NCI-H2171 (cell line): ENCODE data around the gene TFE3.

Experiments used
- DNase-seq: peaks from one replicate; lab custom pipeline; 2025; lab: John Stamatoyannopoulos, UW

The TFE3 gene, protein sequence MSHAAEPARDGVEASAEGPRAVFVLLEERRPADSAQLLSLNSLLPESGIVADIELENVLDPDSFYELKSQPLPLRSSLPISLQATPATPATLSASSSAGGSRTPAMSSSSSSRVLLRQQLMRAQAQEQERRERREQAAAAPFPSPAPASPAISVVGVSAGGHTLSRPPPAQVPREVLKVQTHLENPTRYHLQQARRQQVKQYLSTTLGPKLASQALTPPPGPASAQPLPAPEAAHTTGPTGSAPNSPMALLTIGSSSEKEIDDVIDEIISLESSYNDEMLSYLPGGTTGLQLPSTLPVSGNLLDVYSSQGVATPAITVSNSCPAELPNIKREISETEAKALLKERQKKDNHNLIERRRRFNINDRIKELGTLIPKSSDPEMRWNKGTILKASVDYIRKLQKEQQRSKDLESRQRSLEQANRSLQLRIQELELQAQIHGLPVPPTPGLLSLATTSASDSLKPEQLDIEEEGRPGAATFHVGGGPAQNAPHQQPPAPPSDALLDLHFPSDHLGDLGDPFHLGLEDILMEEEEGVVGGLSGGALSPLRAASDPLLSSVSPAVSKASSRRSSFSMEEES

DNA sequence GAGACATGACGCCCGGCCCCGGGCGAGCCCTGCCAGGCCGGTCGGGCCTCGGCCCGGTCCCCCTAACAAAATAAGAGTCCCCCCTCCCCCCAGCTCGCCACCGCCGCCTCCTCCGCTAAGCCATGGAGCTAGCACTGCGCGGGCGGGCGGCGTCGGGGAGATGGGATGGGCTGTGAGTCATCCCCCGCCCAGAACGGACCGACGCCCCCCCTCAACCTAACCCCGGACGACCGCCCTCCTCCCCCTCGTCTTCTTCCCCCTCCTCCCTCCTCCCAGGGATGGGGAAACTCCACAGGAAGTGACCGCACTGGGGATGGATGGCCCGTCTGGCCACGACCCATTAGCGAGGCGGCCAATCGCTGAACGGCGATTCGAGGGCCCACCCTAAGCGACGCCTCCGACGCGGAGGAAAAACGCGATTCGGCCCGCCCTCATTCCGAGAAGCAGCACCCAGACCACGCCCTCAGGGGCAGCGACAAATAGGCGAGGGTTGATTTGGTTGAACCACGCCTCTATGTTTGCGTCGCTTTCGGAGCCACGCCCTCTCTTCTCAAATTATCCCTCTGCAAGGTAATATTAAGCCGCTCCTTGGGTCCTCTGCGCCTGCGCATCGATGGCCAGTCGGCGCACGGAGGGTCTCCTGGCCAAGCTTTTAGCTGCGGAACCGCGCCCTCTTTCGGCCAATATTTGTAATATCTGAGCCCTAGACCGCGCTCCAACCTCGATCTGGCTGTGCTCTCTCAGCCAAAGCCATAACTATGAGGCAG, at the start of gene TFE3:
TSS of gene TFE3 (minus strand) at position 138 of the 767 bp plus-strand sequence. CDS start at position 7, 131 bp downstream.
- peak; percentile 93 for DNase-seq

DNA sequence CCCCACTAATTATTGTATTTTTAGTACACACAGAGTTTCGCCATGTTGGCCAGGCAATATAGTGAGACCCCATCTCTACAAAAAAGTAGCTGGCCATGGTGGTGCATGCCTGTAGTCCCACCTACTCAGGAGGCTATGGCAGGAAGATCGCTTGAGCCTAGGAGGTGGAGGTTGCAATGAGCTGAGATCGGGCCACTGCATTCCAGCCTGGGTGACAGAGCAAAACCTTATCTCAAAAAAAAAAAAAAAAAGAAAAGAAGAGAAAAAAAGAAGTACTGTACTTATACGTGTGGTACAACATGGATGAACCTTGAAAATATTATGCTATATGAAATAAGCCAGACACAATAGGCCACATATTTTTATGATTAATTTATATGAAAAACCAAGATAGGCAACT, 46.4 kb upstream of the TFE3 start:
- DNase-seq = no peak

DNA sequence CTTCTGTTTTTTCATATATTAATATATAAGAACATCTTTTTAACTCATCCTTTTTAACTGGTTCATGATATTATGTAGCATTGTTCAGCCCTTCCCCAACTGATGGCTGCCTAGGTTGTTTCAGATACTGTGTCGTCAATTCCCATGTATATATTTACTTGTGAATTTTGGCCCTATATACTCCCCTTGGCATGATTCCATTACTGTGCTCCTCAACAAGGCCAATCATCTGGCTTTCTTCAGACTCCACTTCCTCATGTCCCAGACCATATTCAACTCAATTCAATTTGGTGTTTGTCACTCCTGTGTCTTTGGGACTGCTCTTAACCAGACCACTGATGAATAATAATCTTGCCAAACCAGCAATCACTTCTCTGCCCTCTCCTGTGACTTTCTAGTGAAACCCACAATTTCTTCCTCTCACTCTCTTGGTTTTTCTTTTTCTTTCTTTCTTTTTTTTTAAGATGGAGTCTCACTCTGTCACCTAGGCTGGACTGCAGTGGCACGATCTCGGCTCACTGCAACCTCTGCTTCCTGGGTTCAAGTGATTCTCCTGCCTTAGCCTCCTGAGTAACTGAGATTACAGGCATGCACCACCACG, 39.2 kb upstream of the TFE3 start:
- no peak for DNase-seq

- DNase-seq = peak; percentile 27
These were observed 36.6 kb upstream of the TFE3 start, which contains the start of gene WDR45 for GRCh38 chrX:49079489-49080428. WDR45 (minus strand) TSS chrX:49079887; CDS start chrX:49078095, 1,792 bp downstream.

- DNase-seq = no peak
These were observed 34.8 kb upstream of the TFE3 start for GRCh38 chrX:49077941-49078340.

DNA sequence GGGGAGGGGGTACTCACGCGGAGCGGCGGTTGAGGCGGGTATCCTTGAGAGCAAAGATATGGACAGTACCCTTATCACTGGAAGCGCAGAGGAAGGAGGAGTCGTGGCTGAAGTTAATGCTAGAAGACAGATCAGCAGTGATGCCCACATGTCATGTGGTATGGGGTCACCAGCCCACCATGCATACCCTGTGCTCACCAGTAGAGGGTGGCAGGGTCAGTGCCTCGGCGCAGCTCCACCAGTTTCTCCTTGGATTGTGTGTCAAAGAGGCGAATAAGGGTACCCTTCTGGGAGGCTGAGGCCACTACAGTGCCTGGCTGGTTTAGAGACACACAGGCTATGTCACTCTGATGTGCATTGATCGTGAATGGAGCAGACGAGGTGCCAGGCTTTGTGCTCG, 32.2 kb upstream of the TFE3 start:
- DNase-seq = no peak

- DNase-seq = peak; percentile 78
These were observed 30.7 kb upstream of the TFE3 start, which contains the start of gene PRAF2 for GRCh38 chrX:49073601-49074575. PRAF2 (minus strand) TSS chrX:49074002; CDS start chrX:49073987, 15 bp downstream.

- no peak for DNase-seq
These were observed 29.5 kb upstream of the TFE3 start for GRCh38 chrX:49072712-49073095.

DNA sequence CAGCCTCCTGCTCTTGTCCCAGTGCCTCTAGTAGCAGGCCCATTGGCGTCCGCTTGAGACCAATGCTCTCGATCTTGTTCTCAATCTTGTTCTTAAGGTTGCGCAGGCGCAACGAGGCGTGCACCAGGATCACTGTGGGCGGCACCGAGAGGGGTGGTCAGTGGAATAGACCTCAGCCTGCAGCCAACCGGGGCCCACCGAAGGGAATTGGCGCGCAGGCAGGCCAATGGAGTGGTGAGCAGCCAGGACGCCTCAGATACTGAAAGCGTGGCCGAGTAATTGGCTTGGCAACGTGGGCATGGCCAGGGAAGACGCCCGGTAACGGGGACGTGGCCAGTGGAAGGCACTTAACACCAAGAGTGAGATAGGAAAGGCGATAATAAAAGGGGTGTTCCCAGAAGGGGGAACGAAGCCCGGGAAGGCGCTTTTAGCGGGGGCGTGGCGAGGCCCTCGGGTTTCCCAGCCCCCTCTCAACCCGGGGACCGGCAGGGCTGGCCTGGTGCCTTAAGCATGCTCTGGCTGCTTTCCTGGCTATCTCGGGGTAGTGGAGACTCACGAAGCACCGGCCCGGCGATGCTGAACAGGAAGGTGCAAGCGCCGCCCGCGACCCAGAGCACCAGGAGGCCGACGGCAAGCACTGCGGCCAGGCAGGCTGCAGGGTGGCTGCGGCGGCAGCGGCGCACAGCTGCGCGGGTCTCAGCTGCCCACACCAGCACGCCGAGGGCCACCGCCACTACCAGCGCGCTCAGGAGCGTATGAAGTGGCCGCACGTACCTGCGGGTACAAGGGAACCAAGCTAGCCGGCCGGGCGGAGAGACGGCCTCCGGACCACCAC, 28.9 kb upstream of the TFE3 start:
- DNase-seq = no peak

GRCh38 chrX:49070988-49071387, 27.8 kb upstream of the TFE3 start:
- DNase-seq = no peak

DNA sequence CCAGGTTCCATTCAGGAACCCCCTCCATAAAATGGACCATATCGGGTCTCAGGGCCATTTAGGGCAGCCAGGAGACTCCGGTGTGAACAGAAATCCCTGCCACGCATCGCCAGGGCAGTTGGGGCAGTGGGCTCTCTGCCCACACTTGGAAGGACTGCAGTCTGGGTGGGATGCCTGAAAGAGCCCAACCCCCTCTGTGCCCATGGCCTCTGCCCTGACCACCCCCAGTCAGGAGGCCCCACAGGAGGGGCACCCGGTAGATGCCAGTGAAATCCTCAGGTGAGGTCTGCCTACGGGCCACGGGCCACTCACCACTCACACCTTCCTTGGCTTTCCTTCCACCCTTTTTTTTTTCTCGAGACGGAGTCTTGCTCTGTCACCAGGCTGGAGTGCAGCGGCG, 25.9 kb upstream of the TFE3 start:
- DNase-seq = no peak

DNA sequence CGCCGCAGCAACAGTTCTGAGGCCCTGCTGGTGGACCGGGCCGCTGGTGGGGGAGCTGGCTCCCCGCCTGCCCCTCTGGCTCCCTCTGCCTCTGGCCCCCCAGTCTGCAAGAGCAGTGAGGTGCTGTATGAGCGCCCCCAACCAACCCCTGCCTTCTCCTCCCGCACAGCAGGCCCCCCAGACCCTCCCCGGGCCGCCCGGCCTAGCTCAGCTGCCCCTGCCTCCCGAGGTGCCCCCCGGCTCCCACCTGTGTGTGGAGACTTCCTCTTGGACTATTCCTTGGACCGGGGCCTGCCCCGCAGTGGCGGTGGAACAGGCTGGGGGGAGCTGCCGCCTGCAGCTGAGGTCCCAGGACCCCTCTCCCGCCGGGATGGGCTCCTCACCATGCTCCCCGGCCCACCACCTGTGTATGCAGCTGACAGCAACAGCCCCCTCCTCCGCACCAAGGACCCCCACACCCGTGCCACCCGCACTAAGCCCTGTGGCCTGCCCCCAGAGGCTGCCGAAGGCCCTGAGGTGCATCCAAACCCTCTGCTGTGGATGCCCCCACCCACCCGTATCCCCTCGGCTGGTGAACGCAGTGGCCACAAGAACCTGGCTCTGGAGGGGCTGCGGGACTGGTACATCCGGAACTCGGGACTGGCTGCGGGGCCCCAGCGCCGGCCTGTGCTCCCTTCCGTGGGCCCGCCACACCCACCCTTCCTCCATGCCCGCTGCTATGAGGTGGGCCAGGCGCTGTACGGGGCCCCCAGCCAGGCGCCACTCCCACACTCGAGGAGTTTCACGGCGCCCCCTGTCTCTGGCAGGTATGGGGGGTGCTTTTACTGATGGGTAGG, 24.3 kb upstream of the TFE3 start:
- no peak for DNase-seq

- no peak for DNase-seq
These were observed 23.5 kb upstream of the TFE3 start for GRCh38 chrX:49066690-49067089.

- DNase-seq = no peak
These were observed 23.1 kb upstream of the TFE3 start for GRCh38 chrX:49066278-49066677.

DNA sequence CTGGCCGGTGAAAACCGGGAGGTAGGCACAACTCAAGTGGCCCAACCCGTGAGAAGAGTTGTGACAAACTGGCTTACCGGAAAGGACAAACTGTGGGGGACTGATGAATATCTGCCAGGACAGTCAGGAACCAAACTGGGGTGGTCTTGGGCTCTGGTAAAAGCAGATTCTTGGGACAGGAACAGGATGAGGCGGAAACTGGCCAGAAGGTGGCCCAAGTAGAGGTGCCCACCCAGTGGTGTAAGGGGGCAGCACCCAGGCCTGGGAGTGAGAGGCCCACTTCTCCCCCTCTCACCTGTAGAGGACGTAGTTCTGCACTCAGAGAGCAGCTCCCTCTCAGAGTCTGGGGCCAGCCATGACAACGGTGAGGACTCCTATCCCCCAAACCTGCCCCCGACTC, 21.6 kb upstream of the TFE3 start:
- no peak for DNase-seq

DNA sequence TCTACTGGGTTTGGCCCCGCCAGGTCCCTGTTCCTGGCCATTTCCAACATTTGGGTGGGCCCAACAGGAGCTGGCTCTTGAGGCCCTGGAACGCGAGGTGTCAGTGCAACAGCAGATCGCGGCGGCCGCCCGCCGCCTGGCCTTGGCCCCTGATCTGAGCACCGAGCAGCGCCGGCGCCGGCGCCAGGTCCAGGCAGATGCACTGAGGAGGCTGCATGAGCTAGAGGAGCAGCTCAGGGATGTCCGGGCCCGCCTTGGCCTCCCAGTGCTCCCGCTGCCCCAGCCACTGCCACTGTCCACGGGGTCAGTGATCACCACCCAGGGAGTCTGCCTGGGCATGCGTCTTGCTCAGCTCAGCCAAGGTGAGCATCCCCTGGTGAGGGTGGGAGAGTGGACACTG, 21.1 kb upstream of the TFE3 start:
- DNase-seq = no peak

DNA sequence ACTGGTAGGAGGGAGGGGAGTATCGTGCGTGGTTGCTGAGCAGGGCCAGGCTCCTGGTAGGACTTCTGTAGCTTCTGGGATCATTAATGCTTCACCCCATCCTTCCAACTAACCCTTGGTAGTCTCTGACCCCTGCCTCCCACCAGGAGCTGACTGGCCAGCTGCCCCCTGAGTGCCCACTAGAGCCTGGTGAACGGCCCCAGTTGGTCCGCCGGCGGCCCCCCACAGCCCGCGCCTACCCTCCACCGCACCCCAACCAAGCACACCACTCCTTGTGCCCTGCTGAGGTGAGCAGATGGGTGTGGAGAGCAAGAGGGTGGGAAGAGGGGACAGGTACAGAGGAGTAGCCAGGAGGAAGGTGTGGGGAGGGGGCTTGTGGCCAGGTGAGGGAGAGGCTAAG, 20.6 kb upstream of the TFE3 start:
- DNase-seq = no peak

DNA sequence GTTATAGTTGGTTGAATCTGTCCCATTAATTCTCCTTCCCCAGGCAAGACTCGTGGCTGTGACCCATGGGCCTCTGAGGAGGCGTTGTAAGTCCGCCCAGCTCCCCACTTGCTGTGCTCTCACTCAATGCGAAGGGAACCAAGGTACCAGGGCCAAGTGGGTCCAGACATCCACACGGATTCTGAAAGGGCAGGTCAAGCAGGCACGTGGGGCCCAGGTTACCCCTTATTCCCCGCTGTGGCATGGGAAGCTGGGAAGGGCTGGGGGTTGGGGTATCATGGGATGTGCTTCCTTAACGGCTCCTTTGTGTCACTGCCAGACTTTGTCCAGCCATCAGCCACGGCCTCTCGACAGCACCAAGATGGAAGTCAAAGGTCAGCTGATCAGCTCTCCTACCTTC, 18.8 kb upstream of the TFE3 start:
- no peak for DNase-seq
